SH-SY5Y (cell line): ENCODE measurements around the gene SCARB1.

Source experiments
- GATA2 ChIP-seq: IDR thresholded peaks from 2 replicates; pipeline ENCODE4 v1.6.1; 2011; ENCODE audit warnings: mild to moderate bottlenecking, low read depth, low read length
- GATA3 ChIP-seq: IDR thresholded peaks from 2 replicates; pipeline ENCODE4 v1.6.1; 2011; ENCODE audit warnings: low read depth, mild to moderate bottlenecking, low read length, moderate library complexity

- TF ChIP-seq GATA3 = no peak
- no peak for TF ChIP-seq GATA2
Observed at GRCh38 chr12:124739953-124740561, 123.6 kb downstream of the SCARB1 start.
